ENCODE results near the gene CES3. TPM values are rescaled to one million over a fixed set of nuclear protein-coding genes. Genes with fewer than 3 reads are reported as not detected.

CES3 gene
- total RNA-seq, 6 donors from 2014 or later: 1.4 to 6.2 (median 2.9) TPM

- no peak overlapping the region for H3K27ac ChIP-seq
- WGBS, 2 donors: 29 to 33% methylated on average over 5 of the region's 5 CpGs
- DNase-seq (no peak), ATAC-seq (ENCODE audit: low FRiP score in 2 of 2) (no peak)
- H3K9me3 ChIP-seq: no peaks in the 10 kb centered on the region
- peaks cover 14 to 19% (median 17%) of the 10 kb centered on the region in 4 donors for H3K4me1 ChIP-seq
- H3K4me3 ChIP-seq: no peak overlapping the region
- peaks cover 0 to 7% (median 0%) of the 10 kb centered on the region in 4 donors for H3K27me3 ChIP-seq
- TF ChIP-seq POLR2A (IDR thresholded peaks at IDR 0.05): no peak
- TF ChIP-seq POLR2AphosphoS5 (IDR thresholded peaks at IDR 0.05): no peak
- TF ChIP-seq CTCF (IDR thresholded peaks at IDR 0.05): no peak
- no peak for TF ChIP-seq EP300 (IDR thresholded peaks at IDR 0.05)
- peaks cover 4 to 22% (median 20%) of the 10 kb centered on the region in 4 donors for H3K36me3 ChIP-seq
Measured at GRCh38 chr16:66946974-66947301, 14.1 kb upstream of the CES3 start.

GRCh38 chr16:66947302-66948065 is 13.6 kb upstream of the CES3 start:
- DNase-seq (peak; percentile 81), ATAC-seq (ENCODE audit: low FRiP score in 2 of 2) (peak; percentile 90 to 93)
- H3K9me3 ChIP-seq: no peaks in the 10 kb centered on the region
- H3K4me3 ChIP-seq: peak overlapping the region; percentile 28 to 60 (median 52)
- peaks cover 2 to 17% (median 14%) of the 10 kb centered on the region in 4 donors for H3K36me3 ChIP-seq
- no peak overlapping the region for H3K27ac ChIP-seq
- 0 to 7% methylated on average over 17 to 22 of the region's 23 CpGs for WGBS, 2 donors
- peaks cover 0 to 7% (median 0%) of the 10 kb centered on the region in 4 donors for H3K27me3 ChIP-seq
- no peak for TF ChIP-seq POLR2AphosphoS5 (IDR thresholded peaks at IDR 0.05)
- TF ChIP-seq CTCF (IDR thresholded peaks at IDR 0.05): peak; percentile 86 to 93 (median 88)
- peak in 1 of 4 donors; percentile 5 for TF ChIP-seq POLR2A (IDR thresholded peaks at IDR 0.05)
- H3K4me1 ChIP-seq: peaks cover 14 to 19% (median 17%) of the 10 kb centered on the region in 4 donors

DNA sequence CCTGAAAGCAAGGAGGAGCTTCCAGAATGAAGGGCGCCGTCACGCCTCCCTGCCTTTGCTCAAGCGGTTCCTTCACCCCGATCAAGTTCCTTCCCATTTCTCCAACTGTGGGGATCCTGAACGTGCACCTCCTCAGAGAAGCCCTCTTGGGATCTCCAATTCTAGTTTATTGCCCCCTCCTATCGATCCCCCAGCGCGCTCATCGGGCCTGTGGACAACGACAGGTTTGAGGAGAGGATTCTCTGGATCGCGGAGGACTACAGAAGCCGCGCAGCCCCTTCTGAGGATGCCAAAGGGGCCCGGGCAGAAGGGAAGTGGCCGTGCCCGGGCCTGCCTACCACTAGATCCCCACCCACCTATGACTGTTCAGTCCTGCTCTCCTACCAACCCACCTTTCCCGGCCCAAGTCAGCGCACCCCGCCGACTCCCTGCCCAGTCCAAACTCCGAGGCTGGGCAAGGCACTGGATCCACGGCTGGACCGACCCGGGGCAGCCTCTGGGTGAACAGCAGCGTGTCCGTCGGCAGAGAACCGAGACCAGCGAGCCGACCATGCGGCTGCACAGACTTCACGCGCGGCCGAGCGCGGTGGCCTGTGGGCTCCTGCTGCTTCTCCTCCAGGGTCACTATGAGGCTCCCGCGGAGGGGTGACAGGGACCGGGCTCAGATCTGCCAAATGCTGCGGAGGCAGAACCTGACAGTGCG is 12.8 kb upstream of the CES3 start:
- Histone ChIP-seq H3K9me3 (no peaks in the 10 kb centered on the region), H3K4me1 (peaks cover 14 to 19% (median 17%) of the 10 kb centered on the region in 4 donors), H3K4me3 (peak overlapping the region; percentile 10 to 60 (median 52)), H3K27me3 (peaks cover 0 to 7% (median 0%) of the 10 kb centered on the region in 4 donors), H3K36me3 (peaks cover 0 to 9% (median 6%) of the 10 kb centered on the region in 4 donors), H3K27ac (no peak overlapping the region)
- 0 to 7% methylated on average over 11 to 43 of the region's 44 CpGs for WGBS, 2 donors
- ATAC-seq (ENCODE audit: low FRiP score in 2 of 2) (peak; percentile 56), DNase-seq (peak in 1 of 2 donors; percentile 88)
- TF ChIP-seq POLR2A (IDR thresholded peaks at IDR 0.05) (no peak), POLR2AphosphoS5 (IDR thresholded peaks at IDR 0.05) (no peak), CTCF (IDR thresholded peaks at IDR 0.05) (no peak), EP300 (IDR thresholded peaks at IDR 0.05) (no peak)

GRCh38 chr16:66948837-66949225 is 12.2 kb upstream of the CES3 start:
- DNase-seq (peak in 1 of 2 donors; percentile 59), ATAC-seq (ENCODE audit: low FRiP score in 2 of 2) (no peak)
- peaks cover 0 to 7% (median 0%) of the 10 kb centered on the region in 4 donors for H3K27me3 ChIP-seq
- H3K4me1 ChIP-seq: peaks cover 14 to 19% (median 17%) of the 10 kb centered on the region in 4 donors
- H3K9me3 ChIP-seq: no peaks in the 10 kb centered on the region
- H3K27ac ChIP-seq: no peak overlapping the region
- TF ChIP-seq POLR2A (IDR thresholded peaks at IDR 0.05): no peak
- no peak for TF ChIP-seq CTCF (IDR thresholded peaks at IDR 0.05)
- TF ChIP-seq POLR2AphosphoS5 (IDR thresholded peaks at IDR 0.05): no peak
- TF ChIP-seq EP300 (IDR thresholded peaks at IDR 0.05): no peak
- 25% methylated on average over 21 of the region's 21 CpGs; no CpG with 5 or more reads in 1 of the 2 donors for WGBS, 2 donors
- H3K36me3 ChIP-seq: peaks cover 0 to 3% (median under 1%) of the 10 kb centered on the region in 4 donors
- peak overlapping the region in 3 of 4 donors; percentile 47 to 60 (median 56) for H3K4me3 ChIP-seq

All from upper lobe of left lung (tissue), 6 donors.